H1 (cell line): ENCODE results near the gene HECTD1. TPM values are rescaled to one million over a fixed set of nuclear protein-coding genes. Genes with fewer than 3 reads are reported as not detected.

Experiments
- CTCF ChIA-PET: fragments of 300-600 bp; sonication (Branson Sonifier 250); formaldehyde crosslinking; loops from one replicate; lab custom pipeline; 2021; ENCODE audit not compliant: partially characterized antibody; lab: Charles Lee
- POLR2A ChIA-PET: fragments of 300-600 bp; sonication (Branson Sonifier 250); formaldehyde crosslinking; loops from one replicate; lab custom pipeline; 2021; ENCODE audit warnings: inconsistent platforms; ENCODE audit not compliant: partially characterized antibody; lab: Charles Lee
- DNase-seq, 2 experiments: peaks; one replicate each; pipeline versions ENCODE4 v3.0.0 to v3.0.0-alpha.2; 2010 to 2022; ENCODE audit warnings: low spot score in 2 of 2, low read depth in 1 of 2, mixed read lengths in 1 of 2
- FAIRE-seq: peaks from 2 replicates; lab custom pipeline; 2011; peaks lifted over from hg19 to GRCh38; lab: Jason Lieb, UNC
- H2AFZ ChIP-seq: 2 replicates; pipeline ENCODE4 v1.8.1; 2012; ENCODE audit warnings: low read length, inconsistent platforms
- H2AK5ac ChIP-seq: 2 replicates; pipeline ENCODE4 v1.6.1; 2013; ENCODE audit warnings: low read depth, low read length
- H2BK120ac ChIP-seq: replicated peaks from 2 replicates; pipeline ENCODE3; 2013; ENCODE audit warnings: low read depth, low read length, inconsistent platforms
- H2BK12ac ChIP-seq: 2 replicates; pipeline ENCODE4 v1.6.1; 2013; ENCODE audit warnings: low read depth, low read length
- H2BK15ac ChIP-seq: 2 replicates; pipeline ENCODE4 v1.6.1; 2013; ENCODE audit warnings: low read length
- H2BK20ac ChIP-seq: 2 replicates; pipeline ENCODE4 v1.6.1; 2013; ENCODE audit warnings: low read length
- H2BK5ac ChIP-seq: 2 replicates; pipeline ENCODE4 v1.6.1; 2013; ENCODE audit warnings: low read depth, low read length
- H3K14ac ChIP-seq: 2 replicates; pipeline ENCODE4 v1.6.1; 2013; ENCODE audit warnings: inconsistent platforms; ENCODE audit not compliant: insufficient read length
- H3K18ac ChIP-seq: 2 replicates; pipeline ENCODE4 v1.6.1; 2013; ENCODE audit warnings: low read length; ENCODE audit errors: extremely low read depth
- H3K23ac ChIP-seq: 2 replicates; pipeline ENCODE4 v1.6.1; 2013; ENCODE audit warnings: inconsistent platforms; ENCODE audit not compliant: insufficient read length
- H3K23me2 ChIP-seq: 2 replicates; pipeline ENCODE4 v1.6.1; 2013; ENCODE audit warnings: low read depth, low read length
- H3K27ac ChIP-seq: 2 replicates; pipeline ENCODE4 v1.6.1; 2011; ENCODE audit warnings: low read depth, low read length, inconsistent platforms
- H3K27me3 ChIP-seq, 4 experiments: replicated peaks in 1 of 4; 1 replicate in 1 of 4; 2 replicates in 3 of 4; pipeline versions ENCODE4 v1.6.1 to v1.8.1; 2011 to 2013; ENCODE audit warnings: low read length in 3 of 4, mild to moderate bottlenecking in 3 of 4, inconsistent platforms in 2 of 4, mixed read lengths in 2 of 4, moderate library complexity in 1 of 4; ENCODE audit not compliant: control insufficient read depth in 3 of 4, insufficient read depth in 3 of 4; ENCODE audit errors: extremely low read depth in 1 of 4
- H3K36me3 ChIP-seq, 4 experiments: 2 replicates each; pipeline versions ENCODE4 v1.6.1 to v1.8.1; 2011 to 2013; ENCODE audit warnings: mild to moderate bottlenecking in 4 of 4, low read length in 3 of 4, moderate library complexity in 2 of 4, control low read depth in 1 of 4, inconsistent platforms in 1 of 4; ENCODE audit not compliant: insufficient read depth in 4 of 4, control insufficient read depth in 2 of 4
- H3K4ac ChIP-seq: replicated peaks from 2 replicates; pipeline ENCODE3; 2013; ENCODE audit warnings: low read length, low read depth, mixed read lengths, inconsistent platforms; ENCODE audit not compliant: insufficient read length
- H3K4me1 ChIP-seq, 4 experiments: replicated peaks in 1 of 4; 1 replicate in 1 of 4; 2 replicates in 3 of 4; pipeline versions ENCODE4 v1.6.1 to v1.8.1; 2011 to 2013; ENCODE audit warnings: low read length in 3 of 4, inconsistent platforms in 2 of 4, mixed read lengths in 1 of 4; ENCODE audit not compliant: insufficient read depth in 4 of 4, control insufficient read depth in 3 of 4
- H3K4me2 ChIP-seq, 2 experiments: 2 replicates each; pipeline versions ENCODE4 v1.6.1 to v1.8.1; 2011 to 2013; ENCODE audit warnings: low read depth in 2 of 2, low read length in 2 of 2, control low read depth in 1 of 2, inconsistent platforms in 1 of 2, mild to moderate bottlenecking in 1 of 2; ENCODE audit not compliant: insufficient read depth in 1 of 2
- H3K4me3 ChIP-seq, 4 experiments: fragments of 200-600, 300-600 bp in 1 of 4; sonication (generic), shearing (Covaris generic), sonication (Bioruptor Twin) in 1 of 4; 2 replicates each; pipeline versions ENCODE4 v1.5.1 to v1.8.1; 2011 to 2016; ENCODE audit warnings: low read length in 4 of 4, low read depth in 3 of 4, control low read depth in 2 of 4, inconsistent platforms in 2 of 4, mild to moderate bottlenecking in 2 of 4, mixed read lengths in 1 of 4, moderate library complexity in 1 of 4; ENCODE audit not compliant: insufficient read depth in 2 of 4; ENCODE audit errors: extremely low read depth in 1 of 4
- H3K56ac ChIP-seq: replicated peaks from 2 replicates; pipeline ENCODE3; 2013; ENCODE audit warnings: low read depth, mild to moderate bottlenecking, mixed read lengths, low read length, inconsistent platforms; ENCODE audit not compliant: insufficient read length
- H3K79me1 ChIP-seq: 2 replicates; pipeline ENCODE4 v1.6.1; 2013; ENCODE audit warnings: low read depth, low read length, control low read depth
- H3K79me2 ChIP-seq, 2 experiments: 2 replicates each; pipeline versions ENCODE4 v1.6.1 to v1.8.1; 2012 to 2013; ENCODE audit warnings: low read length in 2 of 2, mild to moderate bottlenecking in 2 of 2, inconsistent platforms in 1 of 2; ENCODE audit not compliant: insufficient read depth in 2 of 2, control insufficient read depth in 1 of 2
- H3K9ac ChIP-seq, 4 experiments: replicated peaks in 1 of 4; 1 replicate in 1 of 4; 2 replicates in 3 of 4; pipeline versions ENCODE4 v1.6.1 to v1.8.1; 2011 to 2013; ENCODE audit warnings: low read depth in 3 of 4, low read length in 3 of 4, control low read depth in 2 of 4, mild to moderate bottlenecking in 2 of 4, moderate library complexity in 2 of 4, inconsistent platforms in 1 of 4; ENCODE audit errors: extremely low read depth in 1 of 4
- H3K9me3 ChIP-seq, 2 experiments: 2 replicates each; pipeline versions ENCODE4 v1.6.1 to v1.8.1; 2012 to 2013; ENCODE audit warnings: mild to moderate bottlenecking in 2 of 2, moderate library complexity in 2 of 2, control low read depth in 1 of 2, inconsistent platforms in 1 of 2, low read depth in 1 of 2, low read length in 1 of 2, mixed read lengths in 1 of 2; ENCODE audit not compliant: insufficient read depth in 2 of 2
- H4K20me1 ChIP-seq, 2 experiments: replicated peaks in 1 of 2; 2 replicates each; pipeline versions ENCODE3 to v1.8.1; 2011 to 2013; ENCODE audit warnings: inconsistent platforms in 2 of 2, low read length in 2 of 2, mild to moderate bottlenecking in 1 of 2; ENCODE audit not compliant: insufficient read depth in 2 of 2, control insufficient read depth in 1 of 2
- H4K5ac ChIP-seq: 2 replicates; pipeline ENCODE4 v1.6.1; 2013; ENCODE audit warnings: low read length, low read depth, mixed read lengths, inconsistent platforms; ENCODE audit not compliant: insufficient read length
- H4K8ac ChIP-seq: 2 replicates; pipeline ENCODE4 v1.8.0; 2013; ENCODE audit warnings: mild to moderate bottlenecking, moderate library complexity, low read length, inconsistent platforms; ENCODE audit not compliant: insufficient read depth; ENCODE audit errors: extremely low read depth
- H4K91ac ChIP-seq: replicated peaks from 2 replicates; pipeline ENCODE3; 2013; ENCODE audit warnings: low read length, mixed read lengths, inconsistent platforms; ENCODE audit not compliant: insufficient read length
- CBX8 ChIP-seq: fragments of 300-800, 300-1000 bp; sonication (generic); IDR thresholded peaks from 2 replicates; pipeline ENCODE4 v1.7.1; 2016; ENCODE audit warnings: low read depth, low read length, borderline replicate concordance
- EZH2 ChIP-seq: fragments of 200-600 bp; sonication (generic); IDR thresholded peaks from 2 replicates; pipeline ENCODE4 v1.7.1; 2012; ENCODE audit warnings: low read depth, mild to moderate bottlenecking, moderate library complexity, low read length, inconsistent platforms; ENCODE audit not compliant: severe bottlenecking
- JUN ChIP-seq: IDR thresholded peaks from 2 replicates; pipeline ENCODE4 v1.6.1; 2011; ENCODE audit warnings: low read depth, mild to moderate bottlenecking, improper control_type of control experiment, low read length
- KDM4A ChIP-seq: IDR thresholded peaks from one replicate; pipeline ENCODE4 v1.7.1; 2012; ENCODE audit warnings: low read depth, mild to moderate bottlenecking, moderate library complexity, low read length, inconsistent platforms; ENCODE audit not compliant: severe bottlenecking
- KDM5A ChIP-seq: fragments of 200-600 bp; IDR thresholded peaks from 2 replicates; pipeline ENCODE4 v1.7.1; 2012; ENCODE audit warnings: mild to moderate bottlenecking, low read length, inconsistent platforms, mixed read lengths
- RAD21 ChIP-seq, 2 experiments: IDR thresholded peaks in 1 of 2; conservative IDR thresholded peaks in 1 of 2; 2 replicates each; pipeline ENCODE4 v1.6.1; 2011; ENCODE audit warnings: low read depth in 2 of 2, low read length in 2 of 2, improper control_type of control experiment in 1 of 2, inconsistent platforms in 1 of 2, mild to moderate bottlenecking in 1 of 2, moderate library complexity in 1 of 2
- RNF2 ChIP-seq: fragments of 200-900, 300-1000 bp; sonication (generic); IDR thresholded peaks from 2 replicates; pipeline ENCODE4 v1.7.1; 2016; ENCODE audit warnings: borderline replicate concordance, low read depth, mild to moderate bottlenecking, antibody characterized with exemption, low read length; ENCODE audit not compliant: poor library complexity, severe bottlenecking; ENCODE audit errors: missing control alignments
- SIN3A ChIP-seq, 2 experiments: IDR thresholded peaks in 1 of 2; conservative IDR thresholded peaks in 1 of 2; 2 replicates each; pipeline ENCODE4 v1.6.1; 2011 to 2012; ENCODE audit warnings: low read length in 2 of 2, improper control_type of control experiment in 1 of 2, low read depth in 1 of 2, mild to moderate bottlenecking in 1 of 2
- SIRT6 ChIP-seq: IDR thresholded peaks from one replicate; pipeline ENCODE4 v1.7.1; 2012; ENCODE audit warnings: low read length, inconsistent platforms
- SIX5 ChIP-seq: IDR thresholded peaks from 2 replicates; pipeline ENCODE4 v1.6.1; 2011; ENCODE audit warnings: mild to moderate bottlenecking, low read depth, low read length
- SP2 ChIP-seq: IDR thresholded peaks from 2 replicates; pipeline ENCODE4 v1.6.1; 2012; ENCODE audit warnings: mild to moderate bottlenecking, low read length, inconsistent platforms
- TAF7 ChIP-seq: optimal IDR thresholded peaks from 2 replicates; pipeline ENCODE3; 2011; ENCODE audit warnings: low read depth, mild to moderate bottlenecking, inconsistent platforms, low read length, moderate library complexity, borderline replicate concordance
- polyA plus RNA-seq, 7 experiments: library from polyadenylated mRNA; depleted of rRNA in 3 of 7; stranded (reverse) in 5 of 7; unstranded in 2 of 7; fragments of >200 nt in 5 of 7; fragments of 200-250 nt in 2 of 7; gene quantifications; 1 replicate in 5 of 7; 2 replicates in 1 of 7; 4 replicates in 1 of 7; pipeline versions ENCODE4 v1.2.1 to v1.2.3, GENCODE V29; 2011 to 2013; ENCODE audit warnings: missing spikeins in 2 of 7, mixed read lengths in 2 of 7
- total RNA-seq: library from RNA; stranded (reverse); fragmentation: NEBNext Ultra II Directional; extraction: Animal tissue kit (Norgen Biotek cat#: 25700); gene quantifications from 2 replicates; pipeline ENCODE4 v1.2.1, GENCODE V29; 2021

HECTD1 gene
- total and polyA plus RNA-seq, 2 of the 8 experiments (the other 6 are each of a cell fraction or from before 2014, with no cell fraction given): 44.7 to 105 TPM

DNA sequence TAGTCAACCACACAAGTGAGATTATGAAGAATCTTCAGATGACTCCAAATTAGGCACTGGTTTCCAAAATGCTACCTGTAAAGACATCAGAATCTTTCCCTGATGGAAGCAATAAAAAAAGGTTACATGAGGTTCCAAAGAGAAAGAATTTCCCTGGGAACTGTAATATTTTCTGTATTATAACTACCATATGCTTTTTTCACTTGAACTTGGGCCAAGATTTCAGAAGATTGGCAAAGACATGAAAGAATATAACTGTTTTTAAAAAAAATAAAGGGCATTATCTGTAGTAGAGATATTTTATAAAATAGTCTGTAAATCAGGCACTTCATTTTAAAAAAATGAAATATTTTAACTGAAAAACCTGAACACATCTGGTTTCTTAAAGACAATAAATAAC is 12.9 kb downstream of the HECTD1 start:
- Histone ChIP-seq H3K9me3 (no peaks in the 10 kb centered on the region), H4K20me1 (peaks cover 2 to 3% of the 10 kb centered on the region in 2 experiments), H3K23me2 (no peaks in the 10 kb centered on the region), H2AK5ac (no peak overlapping the region), H2BK20ac (no peak overlapping the region), H3K14ac (no peak overlapping the region), H3K79me1 (no peaks in the 10 kb centered on the region), H3K4me1 (peaks cover 0 to 4% (median 0%) of the 10 kb centered on the region in 4 experiments; a peak in 2 of 7 replicates), H4K5ac (no peak overlapping the region), H3K4me3 (no peak overlapping the region), H3K18ac (no peak overlapping the region), H3K4ac (no peak overlapping the region), H3K4me2 (no peak overlapping the region), H4K91ac (no peak overlapping the region), H3K36me3 (peaks cover 0 to 7% (median 0%) of the 10 kb centered on the region in 4 experiments; a peak in 2 of 8 replicates), H3K79me2 (peaks cover 0 to 72% of the 10 kb centered on the region in 2 experiments; a peak in 3 of 4 replicates), H2BK120ac (no peak overlapping the region), H3K9ac (no peak overlapping the region), H3K23ac (no peak overlapping the region), H2BK12ac (no peak overlapping the region), H4K8ac (no peak overlapping the region), H3K27me3 (no peaks in the 10 kb centered on the region), H3K56ac (no peak overlapping the region), H2AFZ (no peak overlapping the region), H2BK15ac (no peak overlapping the region), H3K27ac (no peak overlapping the region), H2BK5ac (no peak overlapping the region)
- POLR2A ChIA-PET: interaction anchor here (3.6 kb wide), 1 partner anchor 13 kb away, joined by 23 read pairs; the partner anchor contains the start of gene HECTD1
- FAIRE-seq: no peak
- TF ChIP-seq RNF2 (no peak), JUN (no peak), KDM4A (no peak), CBX8 (no peak), TAF7 (no peak), SIX5 (no peak), KDM5A (no peak), EZH2 (no peak), RAD21 (IDR thresholded peaks at IDR 0.05 in 1 of 2, conservative IDR thresholded peaks at IDR 0.05 in 1 of 2; ENCODE audit: low read depth in 2 of 2, low read length in 2 of 2) (no peak), SIRT6 (no peak), SP2 (no peak), SIN3A (conservative IDR thresholded peaks at IDR 0.05 in 1 of 2, IDR thresholded peaks at IDR 0.05 in 1 of 2; ENCODE audit: low read depth in 1 of 2, low read length in 2 of 2) (no peak)
- no peak for DNase-seq
- CTCF ChIA-PET: interaction anchor here (1.2 kb wide), 1 partner anchor 11 kb away, joined by 3 read pairs; no protein-coding TSS in a partner anchor
